ENCODE results near the gene CDC42EP4. TPM values are rescaled to one million over a fixed set of nuclear protein-coding genes. Genes with fewer than 3 reads are reported as not detected.

CDC42EP4 gene
- polyA plus RNA-seq, 1 donor from 2014 or later: 19.4 TPM

GRCh38 chr17:73261617-73261951 is 50.2 kb downstream of the CDC42EP4 start, which contains the start of gene CPSF4L:
TSS of gene CPSF4L (minus strand) at chr17:73261880. CDS start at chr17:73261818, 62 bp downstream.
- H3K27ac ChIP-seq (ENCODE audit: low read length): no peak within 1 kb of the TSS
- H3K4me2 ChIP-seq (ENCODE audit: low read length): no peak within 1 kb of the TSS
- no peaks in the 10 kb centered on the region for H3K9me3 ChIP-seq (ENCODE audit: low read length)
- H3K9ac ChIP-seq (ENCODE audit: low read length): no peak within 1 kb of the TSS
- no peaks in the 10 kb centered on the region for H3F3A ChIP-seq (ENCODE audit: insufficient read depth, low read length, poor library complexity, severe bottlenecking)
- H3K27me3 ChIP-seq (ENCODE audit: insufficient read depth, low read depth, low read length): no peaks in the 10 kb centered on the region
- no peaks in the 10 kb centered on the region for H4K20me1 ChIP-seq (ENCODE audit: insufficient read depth)
- H3K79me2 ChIP-seq (replicated peaks; ENCODE audit: insufficient read depth, low read length): no peaks in the 10 kb centered on the region
- no peaks in the 10 kb centered on the region for H3K36me3 ChIP-seq (ENCODE audit: insufficient read depth, low read length)
- TF ChIP-seq POLR2AphosphoS5 (IDR thresholded peaks at IDR 0.05) (no peak), MXI1 (conservative IDR thresholded peaks at IDR 0.05; ENCODE audit: poor library complexity, severe bottlenecking) (no peak), CTCF (IDR thresholded peaks at IDR 0.05; ENCODE audit: poor library complexity, severe bottlenecking) (no peak), SMC3 (conservative IDR thresholded peaks at IDR 0.05; ENCODE audit: poor library complexity) (no peak), RAD21 (conservative IDR thresholded peaks at IDR 0.05) (no peak), EP300 (conservative IDR thresholded peaks at IDR 0.05; ENCODE audit: poor library complexity, severe bottlenecking) (no peak), EZH2 (IDR thresholded peaks at IDR 0.05; ENCODE audit: borderline replicate concordance, insufficient read depth, low read length, poor library complexity, severe bottlenecking) (no peak), TAF1 (IDR thresholded peaks at IDR 0.05; ENCODE audit: low read depth) (no peak), REST (IDR thresholded peaks at IDR 0.05; ENCODE audit: borderline replicate concordance) (no peak)
- H2AFZ ChIP-seq (ENCODE audit: low read depth, low read length): no peak within 1 kb of the TSS
- no peaks in the 10 kb centered on the region for H3K9me2 ChIP-seq (ENCODE audit: insufficient read depth, low read length)
- no peak within 1 kb of the TSS for H3K4me3 ChIP-seq (ENCODE audit: low read length)

- Histone ChIP-seq H3F3A (ENCODE audit: insufficient read depth, low read length, poor library complexity, severe bottlenecking) (no peaks in the 10 kb centered on the region), H3K36me3 (ENCODE audit: insufficient read depth, low read length) (no peaks in the 10 kb centered on the region), H4K20me1 (ENCODE audit: insufficient read depth) (no peaks in the 10 kb centered on the region), H3K4me2 (ENCODE audit: low read length) (no peak overlapping the region), H3K27ac (ENCODE audit: low read length) (no peak overlapping the region), H3K9ac (ENCODE audit: low read length) (no peak overlapping the region), H2AFZ (ENCODE audit: low read depth, low read length) (no peak overlapping the region), H3K9me2 (ENCODE audit: insufficient read depth, low read length) (no peaks in the 10 kb centered on the region), H3K4me3 (ENCODE audit: low read length) (no peak overlapping the region), H3K9me3 (ENCODE audit: low read length) (no peaks in the 10 kb centered on the region), H3K79me2 (replicated peaks; ENCODE audit: insufficient read depth, low read length) (no peaks in the 10 kb centered on the region), H3K27me3 (ENCODE audit: insufficient read depth, low read depth, low read length) (no peaks in the 10 kb centered on the region)
- TF ChIP-seq SMC3 (conservative IDR thresholded peaks at IDR 0.05; ENCODE audit: poor library complexity) (no peak), RAD21 (conservative IDR thresholded peaks at IDR 0.05) (no peak), EP300 (conservative IDR thresholded peaks at IDR 0.05; ENCODE audit: poor library complexity, severe bottlenecking) (no peak), EZH2 (IDR thresholded peaks at IDR 0.05; ENCODE audit: borderline replicate concordance, insufficient read depth, low read length, poor library complexity, severe bottlenecking) (no peak), CTCF (IDR thresholded peaks at IDR 0.05; ENCODE audit: poor library complexity, severe bottlenecking) (no peak), REST (IDR thresholded peaks at IDR 0.05; ENCODE audit: borderline replicate concordance) (no peak)
Measured at GRCh38 chr17:73257516-73257915, 54.3 kb downstream of the CDC42EP4 start.

Measured in neural cell (in vitro differentiated cells).